Measurements from ENCODE around the gene CDH23. TPM values are rescaled to one million over a fixed set of nuclear protein-coding genes. Genes with fewer than 3 reads are reported as not detected.

The CDH23 gene
- total and polyA plus RNA-seq, 2 of the 8 experiments (the other 6 are each of a cell fraction or from before 2014, with no cell fraction given): 1.9 to 4.9 TPM

DNA sequence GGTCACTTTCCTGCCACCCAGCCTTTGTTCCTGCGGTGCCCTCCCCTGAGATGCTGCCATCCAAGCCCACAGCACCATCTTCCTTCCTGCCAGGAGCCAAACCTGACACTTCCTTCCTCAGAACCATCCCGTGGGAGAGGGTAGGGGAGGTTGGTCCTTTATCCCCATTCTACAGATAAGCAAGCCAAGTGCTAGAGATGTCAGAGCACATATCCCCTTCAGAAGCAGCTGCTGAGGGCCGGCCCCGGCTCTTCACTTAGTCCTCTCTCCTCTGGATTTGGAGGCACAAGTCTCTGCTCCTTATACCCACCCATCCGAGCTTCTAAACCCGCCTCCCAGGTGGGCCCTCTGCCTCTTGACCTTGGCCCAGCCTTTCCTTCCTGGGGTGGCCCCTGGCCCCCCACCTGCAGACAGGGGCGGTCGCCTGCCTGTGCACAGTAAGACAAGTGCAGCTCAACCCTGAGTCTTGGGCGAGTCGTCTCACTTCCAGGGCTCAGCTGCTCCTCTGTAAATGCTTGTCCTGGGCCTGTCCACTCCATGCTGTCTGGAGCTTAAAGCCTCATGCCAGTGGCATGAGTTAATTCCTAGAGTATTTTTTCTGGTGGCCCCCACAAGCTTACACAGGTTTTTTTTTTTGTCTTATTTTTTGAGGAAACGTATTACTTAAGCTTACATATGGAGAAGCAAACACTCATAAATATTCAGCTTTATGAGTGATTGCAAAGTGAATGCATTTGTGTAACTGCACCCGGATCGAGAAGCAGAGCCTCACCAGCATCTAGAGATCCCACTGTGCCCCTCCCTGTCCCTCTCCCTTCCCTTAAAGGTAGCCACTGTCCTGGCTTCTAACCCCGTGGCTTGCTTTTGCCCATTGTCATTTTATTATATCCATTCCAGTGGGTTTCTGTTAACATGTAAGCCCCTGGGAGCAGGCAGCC is 125.1 kb downstream of the CDH23 start:
- WGBS, 2 experiments (ENCODE audit: extremely low coverage in 1 of 2, insufficient coverage in 1 of 2, insufficient read length in 1 of 2, insufficient replicate concordance in 2 of 2, low coverage in 1 of 2, low lambda C conversion rate in 2 of 2, missing lambda C conversion rate in 1 of 2): 85% methylated on average over 14 of the region's 14 CpGs; no CpG with 5 or more reads in 1 of the 2 experiments
- H3K4me2 ChIP-seq (ENCODE audit: insufficient read depth in 1 of 2, low read depth in 2 of 2, low read length in 2 of 2): no peak overlapping the region
- no peak overlapping the region for H2BK20ac ChIP-seq (ENCODE audit: low read length)
- H3K79me2 ChIP-seq (ENCODE audit: control insufficient read depth in 1 of 2, insufficient read depth in 2 of 2, low read length in 2 of 2): no peaks in the 10 kb centered on the region
- H3K4me1 ChIP-seq (replicated peaks in 1 of 4; ENCODE audit: control insufficient read depth in 3 of 4, insufficient read depth in 4 of 4, low read length in 3 of 4): peaks cover 0 to 5% (median 0%) of the 10 kb centered on the region in 4 experiments; a peak in 3 of 7 replicates
- no peak overlapping the region for H4K8ac ChIP-seq (ENCODE audit: extremely low read depth, insufficient read depth, low read length)
- no peak overlapping the region for H3K18ac ChIP-seq (ENCODE audit: extremely low read depth, low read length)
- no peak overlapping the region for H3K23ac ChIP-seq (ENCODE audit: insufficient read length)
- H4K20me1 ChIP-seq (replicated peaks in 1 of 2; ENCODE audit: control insufficient read depth in 1 of 2, insufficient read depth in 2 of 2, low read length in 2 of 2): no peaks in the 10 kb centered on the region
- no peaks in the 10 kb centered on the region for H3K9me3 ChIP-seq (ENCODE audit: insufficient read depth in 2 of 2, low read depth in 1 of 2, low read length in 1 of 2)
- no peak overlapping the region for H2BK12ac ChIP-seq (ENCODE audit: low read depth, low read length)
- H4K91ac ChIP-seq (replicated peaks; ENCODE audit: insufficient read length, low read length): no peak overlapping the region
- H3K79me1 ChIP-seq (ENCODE audit: low read depth, low read length): no peaks in the 10 kb centered on the region
- FAIRE-seq (no peak), DNase-seq (ENCODE audit: low read depth in 1 of 2, low spot score in 2 of 2) (no peak)
- H3K27me3 ChIP-seq (replicated peaks in 1 of 4; ENCODE audit: control insufficient read depth in 3 of 4, extremely low read depth in 1 of 4, insufficient read depth in 3 of 4, low read length in 3 of 4): no peaks in the 10 kb centered on the region; a peak in 2 of 7 replicates
- no peak overlapping the region for H3K56ac ChIP-seq (replicated peaks; ENCODE audit: insufficient read length, low read depth, low read length)
- no peak overlapping the region for H2BK5ac ChIP-seq (ENCODE audit: low read depth, low read length)
- H3K4ac ChIP-seq (replicated peaks; ENCODE audit: insufficient read length, low read depth, low read length): no peak overlapping the region
- no peak overlapping the region for H3K4me3 ChIP-seq (ENCODE audit: extremely low read depth in 1 of 4, insufficient read depth in 2 of 4, low read depth in 3 of 4, low read length in 4 of 4)
- no peak overlapping the region for H3K14ac ChIP-seq (ENCODE audit: insufficient read length)
- H3K27ac ChIP-seq (ENCODE audit: low read depth, low read length): no peak overlapping the region
- no peak overlapping the region for H2AK5ac ChIP-seq (ENCODE audit: low read depth, low read length)
- H2BK120ac ChIP-seq (replicated peaks; ENCODE audit: low read depth, low read length): no peak overlapping the region
- H4K5ac ChIP-seq (ENCODE audit: insufficient read length, low read depth, low read length): no peak overlapping the region
- H2BK15ac ChIP-seq (ENCODE audit: low read length): no peak overlapping the region
- no peak overlapping the region for H3K9ac ChIP-seq (replicated peaks in 1 of 4; ENCODE audit: extremely low read depth in 1 of 4, low read depth in 3 of 4, low read length in 3 of 4)
- ChIA-PET POLR2A (ENCODE audit: partially characterized antibody) (no interaction called here), CTCF (ENCODE audit: partially characterized antibody) (interaction anchor here (0.7 to 7.1 kb wide), 37 partner anchors 9 to 252 kb away, joined by 3 to 71 read pairs (median 4); partner anchors contain the start of gene VSIR)
- no peaks in the 10 kb centered on the region for H3K23me2 ChIP-seq (ENCODE audit: low read depth, low read length)
- no peaks in the 10 kb centered on the region for H3K36me3 ChIP-seq (ENCODE audit: control insufficient read depth in 2 of 4, insufficient read depth in 4 of 4, low read length in 3 of 4)
- H2AFZ ChIP-seq (ENCODE audit: low read length): no peak overlapping the region
- TF ChIP-seq KDM5A (IDR thresholded peaks at IDR 0.05; ENCODE audit: low read length) (no peak), CBX5 (IDR thresholded peaks at IDR 0.05; ENCODE audit: low read depth, low read length) (no peak), TEAD4 (IDR thresholded peaks at IDR 0.05; ENCODE audit: low read depth, low read length) (no peak), TAF7 (optimal IDR thresholded peaks at IDR 0.05; ENCODE audit: borderline replicate concordance, low read depth, low read length) (no peak), SUZ12 (IDR thresholded peaks at IDR 0.05; ENCODE audit: low read length) (no peak), HDAC6 (IDR thresholded peaks at IDR 0.05; ENCODE audit: low read depth, low read length) (no peak), CHD1 (IDR thresholded peaks at IDR 0.05; ENCODE audit: low read depth, low read length) (no peak), CBX8 (IDR thresholded peaks at IDR 0.05; ENCODE audit: borderline replicate concordance, low read depth, low read length) (no peak)
- TF ChIP-seq, protein P1, sequence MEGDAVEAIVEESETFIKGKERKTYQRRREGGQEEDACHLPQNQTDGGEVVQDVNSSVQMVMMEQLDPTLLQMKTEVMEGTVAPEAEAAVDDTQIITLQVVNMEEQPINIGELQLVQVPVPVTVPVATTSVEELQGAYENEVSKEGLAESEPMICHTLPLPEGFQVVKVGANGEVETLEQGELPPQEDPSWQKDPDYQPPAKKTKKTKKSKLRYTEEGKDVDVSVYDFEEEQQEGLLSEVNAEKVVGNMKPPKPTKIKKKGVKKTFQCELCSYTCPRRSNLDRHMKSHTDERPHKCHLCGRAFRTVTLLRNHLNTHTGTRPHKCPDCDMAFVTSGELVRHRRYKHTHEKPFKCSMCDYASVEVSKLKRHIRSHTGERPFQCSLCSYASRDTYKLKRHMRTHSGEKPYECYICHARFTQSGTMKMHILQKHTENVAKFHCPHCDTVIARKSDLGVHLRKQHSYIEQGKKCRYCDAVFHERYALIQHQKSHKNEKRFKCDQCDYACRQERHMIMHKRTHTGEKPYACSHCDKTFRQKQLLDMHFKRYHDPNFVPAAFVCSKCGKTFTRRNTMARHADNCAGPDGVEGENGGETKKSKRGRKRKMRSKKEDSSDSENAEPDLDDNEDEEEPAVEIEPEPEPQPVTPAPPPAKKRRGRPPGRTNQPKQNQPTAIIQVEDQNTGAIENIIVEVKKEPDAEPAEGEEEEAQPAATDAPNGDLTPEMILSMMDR (IDR thresholded peaks at IDR 0.05; ENCODE audit: control extremely low read depth in 1 of 3, insufficient read depth in 1 of 3, low read depth in 1 of 3, low read length in 3 of 3): no peak
